ENCODE measurements around the gene CDC40. TPM values are rescaled to one million over a fixed set of nuclear protein-coding genes. Genes with fewer than 3 reads are reported as not detected.
"Not testable (repeated sequence)": the region's sequence is repeated elsewhere in the genome, so short reads cannot be mapped to it uniquely, and the experiment has no call there.

The CDC40 gene
- total RNA-seq, 1 donor from 2014 or later, result 15.2 TPM

- no peak for TF ChIP-seq CTCF (IDR thresholded peaks at IDR 0.05)
- H3K27ac Mint-ChIP-seq (ENCODE audit: unreplicated experiment), result no peak overlapping the region
- H3K27me3 Mint-ChIP-seq (ENCODE audit: low read depth), result no peaks in the 10 kb centered on the region
These were observed 59.5 kb downstream of the CDC40 start for GRCh38 chr6:110239526-110240274.

DNA sequence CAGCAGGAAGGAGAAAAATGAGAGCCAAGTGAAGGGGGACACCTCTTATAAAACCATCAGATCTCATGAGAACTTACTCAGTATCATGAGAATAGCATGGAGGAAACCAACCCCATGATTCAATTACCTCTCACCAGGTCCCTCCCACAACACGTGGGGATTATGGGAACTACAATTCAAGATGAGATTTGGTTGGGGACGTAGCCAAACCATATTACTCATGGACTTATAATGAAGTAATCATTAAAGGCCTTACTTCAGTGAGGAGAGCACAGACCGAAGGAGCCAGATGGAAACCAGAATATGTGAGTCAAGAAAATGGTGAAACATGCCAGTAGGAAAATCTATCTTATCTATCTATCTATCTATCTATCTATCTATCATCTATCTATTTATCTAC, 64.4 kb downstream of the CDC40 start:
- H3K36me3 Mint-ChIP-seq (ENCODE audit: low read depth); H3K4me1 Mint-ChIP-seq (ENCODE audit: low read depth); H3K9me3 Mint-ChIP-seq (ENCODE audit: low read depth); DNase-seq (ENCODE audit: low spot score); H3K27me3 Mint-ChIP-seq (ENCODE audit: low read depth); H3K4me3 Mint-ChIP-seq (ENCODE audit: unreplicated experiment); H3K27ac Mint-ChIP-seq (ENCODE audit: unreplicated experiment): not testable (repeated sequence)

More at GRCh38 chr6:110239526-110240274, 59.5 kb downstream of the CDC40 start:
- Mint-ChIP-seq H3K9me3 (ENCODE audit: low read depth) (no peaks in the 10 kb centered on the region), H3K36me3 (ENCODE audit: low read depth) (peaks cover 4% of the 10 kb centered on the region), H3K4me1 (ENCODE audit: low read depth) (no peaks in the 10 kb centered on the region), H3K4me3 (ENCODE audit: unreplicated experiment) (no peak overlapping the region)
- DNase-seq (ENCODE audit: low spot score), result no peak

DNA sequence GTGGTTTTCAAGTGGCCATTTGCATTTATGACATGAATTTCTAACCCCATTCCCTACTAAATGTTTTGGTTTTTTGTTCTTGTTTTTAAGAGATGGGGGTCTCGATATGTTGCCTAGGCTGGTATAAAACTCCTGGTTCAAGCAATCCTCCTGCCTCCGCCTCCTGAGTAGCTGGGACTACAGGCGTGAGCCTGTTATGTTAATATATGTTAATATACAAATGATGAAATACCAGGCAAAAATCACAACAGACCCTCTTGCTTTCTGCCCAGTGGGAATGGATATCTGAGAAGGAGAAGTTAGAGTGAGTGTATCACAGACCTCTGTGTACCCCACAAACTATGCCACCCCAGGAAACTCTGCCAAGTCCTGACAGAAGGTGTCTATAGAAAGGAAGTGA, 66.2 kb downstream of the CDC40 start:
- Mint-ChIP-seq H3K9me3 (ENCODE audit: low read depth) (no peaks in the 10 kb centered on the region), H3K27me3 (ENCODE audit: low read depth) (peaks cover 2% of the 10 kb centered on the region), H3K4me3 (ENCODE audit: unreplicated experiment) (no peak overlapping the region), H3K36me3 (ENCODE audit: low read depth) (peaks cover 1% of the 10 kb centered on the region), H3K4me1 (ENCODE audit: low read depth) (no peaks in the 10 kb centered on the region), H3K27ac (ENCODE audit: unreplicated experiment) (no peak overlapping the region)
- DNase-seq (ENCODE audit: low spot score), result no peak
- no peak for TF ChIP-seq CTCF (IDR thresholded peaks at IDR 0.05)

DNA sequence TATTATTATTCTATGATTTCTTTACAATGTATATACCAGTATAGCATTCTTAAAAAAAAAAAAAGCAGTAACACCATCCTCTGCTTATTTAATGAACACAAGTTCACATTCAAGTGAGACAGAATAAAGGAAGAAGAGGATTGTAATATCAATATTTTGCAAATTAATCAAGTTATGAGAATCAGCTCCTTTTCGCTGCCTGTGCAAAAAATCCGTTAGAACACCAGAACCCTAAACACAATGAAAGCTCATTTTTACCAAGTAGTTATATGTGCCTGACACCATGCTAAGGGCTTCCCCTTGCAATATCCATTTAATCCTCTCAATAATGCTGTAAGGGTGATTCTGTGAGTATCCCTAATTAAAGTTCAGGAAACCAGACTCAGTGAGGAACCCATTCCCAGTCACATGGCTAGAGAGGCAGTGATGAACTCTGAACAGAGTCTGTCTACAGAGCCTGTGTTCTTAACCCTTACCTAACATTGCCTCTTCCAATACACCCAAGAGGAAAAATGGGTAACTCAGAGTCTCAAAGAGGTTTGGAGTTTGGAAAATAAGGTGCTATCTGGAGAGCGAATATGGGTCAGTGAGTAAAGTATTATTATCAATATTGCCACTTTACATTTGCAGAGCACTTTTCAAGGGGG, 66.8 kb downstream of the CDC40 start:
- Mint-ChIP-seq H3K27me3 (ENCODE audit: low read depth) (peaks cover 2% of the 10 kb centered on the region), H3K4me3 (ENCODE audit: unreplicated experiment) (no peak overlapping the region), H3K4me1 (ENCODE audit: low read depth) (no peaks in the 10 kb centered on the region), H3K27ac (ENCODE audit: unreplicated experiment) (no peak overlapping the region), H3K36me3 (ENCODE audit: low read depth) (peaks cover 1% of the 10 kb centered on the region), H3K9me3 (ENCODE audit: low read depth) (no peaks in the 10 kb centered on the region)
- no peak for DNase-seq (ENCODE audit: low spot score)
- no peak for TF ChIP-seq CTCF (IDR thresholded peaks at IDR 0.05)

DNA sequence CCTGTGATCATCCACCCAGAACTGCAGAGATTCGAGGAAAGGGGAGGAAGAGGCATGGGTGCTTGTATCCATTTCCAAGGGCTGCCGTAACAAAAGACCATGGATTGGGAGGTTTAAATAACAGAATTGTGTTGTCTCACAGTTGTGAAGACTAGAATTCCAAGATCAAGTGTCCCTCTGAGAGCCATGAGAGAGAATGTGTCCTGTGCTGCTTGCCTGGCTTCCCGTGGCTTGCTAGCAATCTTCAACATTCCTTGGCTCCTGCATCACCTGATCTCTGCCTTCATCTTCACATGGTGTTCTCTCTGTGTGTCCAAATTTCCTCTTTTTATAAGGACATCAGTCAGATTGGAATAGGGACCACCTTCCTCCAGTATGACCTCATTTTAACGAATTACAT, 69.8 kb downstream of the CDC40 start:
- Mint-ChIP-seq H3K27me3 (ENCODE audit: low read depth) (peaks cover 2% of the 10 kb centered on the region), H3K4me3 (ENCODE audit: unreplicated experiment) (no peak overlapping the region), H3K36me3 (ENCODE audit: low read depth) (no peaks in the 10 kb centered on the region), H3K4me1 (ENCODE audit: low read depth) (no peaks in the 10 kb centered on the region), H3K27ac (ENCODE audit: unreplicated experiment) (no peak overlapping the region), H3K9me3 (ENCODE audit: low read depth) (no peaks in the 10 kb centered on the region)
- TF ChIP-seq CTCF (IDR thresholded peaks at IDR 0.05), result no peak
- no peak for DNase-seq (ENCODE audit: low spot score)
